ENCODE data around the gene XG. TPM values are rescaled to one million over a fixed set of nuclear protein-coding genes. Genes with fewer than 3 reads are reported as not detected.

XG gene
- total RNA-seq, 6 experiments from 2014 or later = 0.31 TPM; not detected in 5

DNA sequence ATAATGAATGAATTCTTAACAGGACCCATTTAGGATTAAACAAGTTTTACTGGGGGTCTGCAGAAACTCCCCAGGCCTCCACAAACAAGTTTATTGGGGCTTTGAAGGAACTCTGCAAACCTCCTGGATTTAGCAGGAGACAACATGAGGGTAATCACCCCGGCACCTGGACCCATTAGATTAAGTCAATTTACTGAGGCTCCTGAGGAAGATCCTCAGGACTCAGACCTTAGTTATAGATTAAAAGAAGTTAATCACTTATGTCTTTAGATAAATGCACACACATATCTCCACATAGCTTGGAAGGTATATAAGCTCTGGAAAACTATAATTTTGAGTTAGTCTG, 29.4 kb downstream of the XG start:
- intact Hi-C loops (cut with DNase I) = no loop called here
- peak overlapping the region in 1 of 3 donors; percentile 2 for H3K27ac ChIP-seq
- DNase-seq = no peak
- peak in 2 of 4 donors; percentile 40 to 49 for ATAC-seq
- no peaks in the 10 kb centered on the region for H3K27me3 ChIP-seq
- H3K4me3 ChIP-seq = no peak overlapping the region
- H3K9me3 ChIP-seq = no peaks in the 10 kb centered on the region
- 56% methylated on average over 1 of the region's 1 CpG for WGBS (ENCODE audit: insufficient coverage, low coverage, low lambda C conversion rate, missing lambda C conversion rate)
- peaks cover 0 to 13% (median 0%) of the 10 kb centered on the region in 4 donors for H3K4me1 ChIP-seq
- no peaks in the 10 kb centered on the region for H3K36me3 ChIP-seq
- no peak for TF ChIP-seq POLR2A (IDR thresholded peaks at IDR 0.05)
- TF ChIP-seq, protein P1, sequence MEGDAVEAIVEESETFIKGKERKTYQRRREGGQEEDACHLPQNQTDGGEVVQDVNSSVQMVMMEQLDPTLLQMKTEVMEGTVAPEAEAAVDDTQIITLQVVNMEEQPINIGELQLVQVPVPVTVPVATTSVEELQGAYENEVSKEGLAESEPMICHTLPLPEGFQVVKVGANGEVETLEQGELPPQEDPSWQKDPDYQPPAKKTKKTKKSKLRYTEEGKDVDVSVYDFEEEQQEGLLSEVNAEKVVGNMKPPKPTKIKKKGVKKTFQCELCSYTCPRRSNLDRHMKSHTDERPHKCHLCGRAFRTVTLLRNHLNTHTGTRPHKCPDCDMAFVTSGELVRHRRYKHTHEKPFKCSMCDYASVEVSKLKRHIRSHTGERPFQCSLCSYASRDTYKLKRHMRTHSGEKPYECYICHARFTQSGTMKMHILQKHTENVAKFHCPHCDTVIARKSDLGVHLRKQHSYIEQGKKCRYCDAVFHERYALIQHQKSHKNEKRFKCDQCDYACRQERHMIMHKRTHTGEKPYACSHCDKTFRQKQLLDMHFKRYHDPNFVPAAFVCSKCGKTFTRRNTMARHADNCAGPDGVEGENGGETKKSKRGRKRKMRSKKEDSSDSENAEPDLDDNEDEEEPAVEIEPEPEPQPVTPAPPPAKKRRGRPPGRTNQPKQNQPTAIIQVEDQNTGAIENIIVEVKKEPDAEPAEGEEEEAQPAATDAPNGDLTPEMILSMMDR (IDR thresholded peaks at IDR 0.05) = no peak

DNA sequence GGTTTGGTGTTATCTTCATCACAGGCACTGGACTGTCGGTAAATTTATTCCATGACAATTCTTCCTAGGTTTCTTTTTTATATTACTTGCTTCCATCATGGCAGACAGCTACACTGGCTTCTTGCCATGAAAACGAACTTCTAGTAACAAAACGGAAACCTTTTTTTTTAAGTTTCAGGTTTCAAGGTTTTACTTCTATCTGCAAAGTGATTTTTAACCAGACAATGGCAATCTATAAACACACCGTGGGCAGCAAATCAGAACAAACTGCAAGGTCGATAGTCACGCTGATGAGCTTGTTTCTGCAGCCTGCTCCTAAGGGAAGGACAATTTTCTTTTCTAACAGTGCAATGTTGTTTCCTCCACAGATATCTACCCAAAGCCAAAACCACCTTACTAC, 29.9 kb downstream of the XG start:
- Histone ChIP-seq H3K27ac (peak overlapping the region in 1 of 3 donors; percentile 2), H3K9me3 (no peaks in the 10 kb centered on the region), H3K36me3 (no peaks in the 10 kb centered on the region), H3K27me3 (no peaks in the 10 kb centered on the region), H3K4me3 (peak overlapping the region in 1 of 3 donors; percentile 9), H3K4me1 (peaks cover 0 to 13% (median 0%) of the 10 kb centered on the region in 4 donors)
- DNase-seq (no peak), ATAC-seq (peak in 2 of 4 donors; percentile 54 to 69)
- intact Hi-C loops (cut with DNase I) = no loop called here
- TF ChIP-seq POLR2A (IDR thresholded peaks at IDR 0.05) = no peak
- TF ChIP-seq, protein P1 (IDR thresholded peaks at IDR 0.05) = no peak
- 21% methylated on average over 6 of the region's 6 CpGs for WGBS (ENCODE audit: insufficient coverage, low coverage, low lambda C conversion rate, missing lambda C conversion rate)

DNA sequence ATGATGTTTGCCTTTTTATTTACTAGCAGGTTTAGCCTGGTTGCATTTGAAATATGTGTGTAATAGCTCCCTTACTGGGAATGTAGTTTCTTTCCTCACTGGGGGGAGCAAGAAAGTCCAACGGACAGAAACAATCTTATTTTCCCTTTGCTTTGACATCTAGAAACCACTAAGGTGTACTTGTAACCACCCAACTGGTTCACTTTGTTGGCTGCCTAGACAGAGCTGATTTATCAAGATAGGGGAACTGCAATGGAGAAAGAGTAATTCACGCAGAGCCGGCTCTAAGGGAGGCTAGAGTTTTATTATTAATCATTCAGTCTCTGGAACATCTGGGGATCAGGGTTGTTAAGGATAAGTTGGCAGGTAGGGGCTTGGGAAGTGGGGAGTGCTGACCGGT, 30.3 kb downstream of the XG start:
- no peak for DNase-seq
- H3K27ac ChIP-seq = no peak overlapping the region
- intact Hi-C loops (cut with DNase I) = no loop called here
- H3K4me1 ChIP-seq = peaks cover 0 to 13% (median 0%) of the 10 kb centered on the region in 4 donors
- peak in 1 of 4 donors; percentile 6 for ATAC-seq
- no peaks in the 10 kb centered on the region for H3K27me3 ChIP-seq
- H3K9me3 ChIP-seq = no peaks in the 10 kb centered on the region
- no peak for TF ChIP-seq POLR2A (IDR thresholded peaks at IDR 0.05)
- TF ChIP-seq, protein P1 (IDR thresholded peaks at IDR 0.05) = no peak
- no peaks in the 10 kb centered on the region for H3K36me3 ChIP-seq
- H3K4me3 ChIP-seq = peak overlapping the region in 1 of 3 donors; percentile 9
- 65% methylated on average over 4 of the region's 4 CpGs for WGBS (ENCODE audit: insufficient coverage, low coverage, low lambda C conversion rate, missing lambda C conversion rate)

DNA sequence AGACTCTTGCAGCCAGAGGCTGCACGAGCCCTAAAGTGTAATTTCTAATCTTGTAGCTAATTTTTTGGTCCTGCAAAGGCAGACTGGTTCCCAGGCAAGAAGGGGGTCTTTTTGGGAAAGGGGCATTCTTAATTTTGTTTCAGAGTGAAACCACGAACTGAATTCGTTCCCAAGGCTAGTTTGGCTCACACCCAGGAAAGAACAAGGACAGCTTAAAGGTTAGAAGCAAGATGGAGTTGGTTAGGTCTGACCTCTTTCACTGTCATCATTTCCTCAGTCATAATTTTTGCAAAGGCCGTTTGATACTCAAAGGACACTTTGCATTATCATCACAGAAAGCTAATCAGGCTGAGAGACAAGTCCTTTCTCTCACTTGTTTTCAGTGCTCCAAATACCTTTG, 30.9 kb downstream of the XG start:
- Histone ChIP-seq H3K27me3 (no peaks in the 10 kb centered on the region), H3K27ac (no peak overlapping the region), H3K4me1 (peaks cover 0 to 13% (median 0%) of the 10 kb centered on the region in 4 donors), H3K4me3 (no peak overlapping the region), H3K36me3 (no peaks in the 10 kb centered on the region), H3K9me3 (no peaks in the 10 kb centered on the region)
- TF ChIP-seq, protein P1 (IDR thresholded peaks at IDR 0.05) = no peak
- no peak for TF ChIP-seq POLR2A (IDR thresholded peaks at IDR 0.05)
- intact Hi-C loops (cut with DNase I) = no loop called here
- WGBS (ENCODE audit: insufficient coverage, low coverage, low lambda C conversion rate, missing lambda C conversion rate) = 40% methylated on average over 4 of the region's 4 CpGs
- DNase-seq (no peak), ATAC-seq (no peak)

DNA sequence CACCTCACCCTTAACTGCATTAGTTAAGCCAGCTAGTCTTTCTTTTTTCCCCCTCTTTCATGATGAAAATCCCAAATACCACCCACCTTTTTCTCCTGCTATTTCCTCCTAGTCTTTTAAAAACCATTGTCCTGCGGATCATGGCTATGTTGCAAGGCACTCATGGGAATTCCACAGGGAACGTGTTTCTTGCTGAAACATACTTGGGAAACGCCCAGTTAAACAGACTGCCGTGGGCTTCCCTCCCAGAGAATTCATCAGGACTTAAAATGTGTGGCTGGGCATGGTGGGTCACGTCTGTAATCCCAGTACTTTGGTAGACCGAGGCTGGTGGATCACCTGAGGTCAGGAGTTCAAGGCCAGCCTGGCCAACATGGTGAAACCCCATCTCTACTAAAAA, 32.2 kb downstream of the XG start:
- TF ChIP-seq POLR2A (IDR thresholded peaks at IDR 0.05) = no peak
- TF ChIP-seq, protein P1 (IDR thresholded peaks at IDR 0.05) = no peak
- intact Hi-C loops (cut with DNase I) = no loop called here
- 76% methylated on average over 6 of the region's 6 CpGs for WGBS (ENCODE audit: insufficient coverage, low coverage, low lambda C conversion rate, missing lambda C conversion rate)
- no peaks in the 10 kb centered on the region for H3K9me3 ChIP-seq
- DNase-seq (no peak), ATAC-seq (no peak)
- H3K36me3 ChIP-seq = no peaks in the 10 kb centered on the region
- no peak overlapping the region for H3K27ac ChIP-seq
- no peaks in the 10 kb centered on the region for H3K27me3 ChIP-seq
- H3K4me3 ChIP-seq = no peak overlapping the region
- H3K4me1 ChIP-seq = peaks cover 0 to 13% (median 0%) of the 10 kb centered on the region in 4 donors
